Kidney (tissue), 14 donors: Measurements from ENCODE around the gene PRKCZ. TPM values are rescaled to one million over a fixed set of nuclear protein-coding genes. Genes with fewer than 3 reads are reported as not detected.

ENCODE experiments used
- DNase-seq, 5 donors: peaks; one replicate each; pipeline ENCODE4 v3.0.0-alpha.2; 2013 to 2020
- FAIRE-seq: peaks from 2 replicates; lab custom pipeline; 2012; peaks lifted over from hg19 to GRCh38; lab: Jason Lieb, UNC
- H3K27ac ChIP-seq, 2 donors: one replicate each; pipeline ENCODE4 v1.7.0; 2013; ENCODE audit warnings: low read depth in 2 of 2, low read length in 2 of 2, inconsistent platforms in 1 of 2
- H3K27me3 ChIP-seq: one replicate; pipeline ENCODE4 v1.7.1; 2013; ENCODE audit warnings: low read length, inconsistent platforms; ENCODE audit not compliant: control insufficient read depth, insufficient read depth
- H3K36me3 ChIP-seq, 3 donors: one replicate each; pipeline versions ENCODE4 v1.7.0 to v1.7.1; 2013; ENCODE audit warnings: low read length in 3 of 3, control low read depth in 1 of 3, inconsistent platforms in 1 of 3; ENCODE audit not compliant: insufficient read depth in 3 of 3, control insufficient read depth in 2 of 3
- H3K4me1 ChIP-seq, 3 donors: one replicate each; pipeline versions ENCODE4 v1.7.0 to v1.7.1; 2013; ENCODE audit warnings: low read length in 3 of 3, inconsistent platforms in 1 of 3, low read depth in 1 of 3; ENCODE audit not compliant: control insufficient read depth in 2 of 3, insufficient read depth in 2 of 3
- H3K4me3 ChIP-seq, 3 donors: one replicate each; pipeline versions ENCODE4 v1.7.0 to v1.8.1; 2013; ENCODE audit warnings: low read length in 3 of 3, control low read depth in 1 of 3, inconsistent platforms in 1 of 3
- H3K9ac ChIP-seq, 3 donors: one replicate each; pipeline versions ENCODE4 v1.7.0 to v1.7.1; 2013; ENCODE audit warnings: low read length in 3 of 3, control low read depth in 1 of 3, inconsistent platforms in 1 of 3
- H3K9me3 ChIP-seq, 3 donors: one replicate each; pipeline versions ENCODE4 v1.7.0 to v1.7.1; 2013; ENCODE audit warnings: low read length in 3 of 3, control low read depth in 1 of 3, inconsistent platforms in 1 of 3; ENCODE audit not compliant: control insufficient read depth in 2 of 3, insufficient read depth in 1 of 3
- CTCF ChIP-seq: IDR thresholded peaks from 3 replicates; pipeline ENCODE4 v1.5.1; 2012; ENCODE audit warnings: mild to moderate bottlenecking, moderate library complexity, borderline replicate concordance; ENCODE audit not compliant: insufficient read depth; ENCODE audit errors: extremely low read depth
- intact Hi-C: fragments of 100-400 bp; cut with DNase I; formaldehyde crosslinking; loops from one replicate; pipeline ENCODE4 v1.11.1; 2022
- polyA plus RNA-seq: library from polyadenylated mRNA; stranded (reverse); fragments of 350-450 nt; fragmentation: Illumina TruSeq; extraction: RNeasy Lipid Tissue Mini Kit (QIAGEN cat#74804); gene quantifications from one replicate; pipeline ENCODE4 v1.2.3, GENCODE V29; 2014; ENCODE audit warnings: low read depth, low replicate concordance; ENCODE audit not compliant: insufficient read depth
- total RNA-seq: library from RNA; stranded (reverse); fragmentation: NEBNext Ultra II Directional; extraction: Animal tissue kit (Norgen Biotek cat#: 25700); gene quantifications from one replicate; pipeline ENCODE4 v1.2.1, GENCODE V29; 2021
- donor health status: control.
- donor health status: control.
- donor health status: control.
- donor health status: control.
- donor health status: control.
- donor health status: DM: yes; HTN: yes; CAD: no.
- donor health status: Normal renal cell carcinoma (clear cell type).

The PRKCZ gene
- total and polyA plus RNA-seq, 2 donors from 2014 or later, result 24.7 to 42.4 TPM

- no peaks in the 10 kb centered on the region for H3K9me3 ChIP-seq
- DNase-seq (peak in 1 of 5 donors; percentile 72), FAIRE-seq (no peak)
- no peaks in the 10 kb centered on the region for H3K4me1 ChIP-seq
- no peak overlapping the region for H3K9ac ChIP-seq
- no peak overlapping the region for H3K27ac ChIP-seq
- no peak overlapping the region for H3K4me3 ChIP-seq
- H3K36me3 ChIP-seq, result peaks cover 0 to 5% (median 0%) of the 10 kb centered on the region in 3 donors
- no peak for TF ChIP-seq CTCF
- intact Hi-C loops, result no loop called here
- H3K27me3 ChIP-seq, result no peaks in the 10 kb centered on the region
Measured at GRCh38 chr1:2169200-2169836, 119.1 kb downstream of the PRKCZ start.

DNA sequence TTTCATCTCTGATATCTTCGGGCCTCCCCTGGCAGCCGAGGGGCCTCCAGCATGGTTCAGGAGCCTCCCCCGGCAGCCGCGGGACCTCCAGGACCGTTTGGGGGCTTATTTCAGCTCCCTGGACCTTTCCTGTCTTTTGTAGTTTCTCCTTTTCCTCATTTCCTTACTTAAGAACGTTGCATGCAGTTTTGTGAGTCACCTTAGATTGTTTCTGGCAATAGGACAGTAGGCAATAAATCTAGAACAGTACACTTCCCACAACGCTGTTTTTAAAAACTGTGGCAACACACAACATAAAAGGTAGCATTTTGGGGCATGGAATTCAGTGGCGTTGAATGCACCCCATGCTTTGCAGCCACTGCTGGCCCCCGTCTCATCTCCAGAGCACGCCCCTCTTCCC lies 120.0 kb downstream of the PRKCZ start:
- no peaks in the 10 kb centered on the region for H3K9me3 ChIP-seq
- intact Hi-C loops, result no loop called here
- H3K27ac ChIP-seq, result no peak overlapping the region
- H3K27me3 ChIP-seq, result no peaks in the 10 kb centered on the region
- no peaks in the 10 kb centered on the region for H3K4me1 ChIP-seq
- DNase-seq, result no peak
- no peak overlapping the region for H3K4me3 ChIP-seq
- peaks cover 0 to 5% (median 0%) of the 10 kb centered on the region in 3 donors for H3K36me3 ChIP-seq
- H3K9ac ChIP-seq, result no peak overlapping the region
- TF ChIP-seq CTCF, result no peak
- FAIRE-seq, result no peak

DNA sequence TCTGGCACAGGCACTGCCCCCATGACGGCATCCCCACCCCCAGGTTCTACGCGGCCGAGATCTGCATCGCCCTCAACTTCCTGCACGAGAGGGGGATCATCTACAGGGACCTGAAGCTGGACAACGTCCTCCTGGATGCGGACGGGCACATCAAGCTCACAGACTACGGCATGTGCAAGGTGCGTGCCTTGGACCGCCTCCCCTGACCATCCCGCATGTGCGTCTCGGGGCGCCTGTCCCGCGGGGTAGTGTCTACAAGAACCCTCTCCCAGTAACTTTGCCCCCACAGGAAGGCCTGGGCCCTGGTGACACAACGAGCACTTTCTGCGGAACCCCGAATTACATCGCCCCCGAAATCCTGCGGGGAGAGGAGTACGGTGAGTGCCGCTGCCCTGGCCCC lies 121.8 kb downstream of the PRKCZ start:
- H3K4me1 ChIP-seq, result no peaks in the 10 kb centered on the region
- H3K27ac ChIP-seq, result no peak overlapping the region
- DNase-seq (no peak), FAIRE-seq (no peak)
- intact Hi-C loops, result no loop called here
- H3K9ac ChIP-seq, result no peak overlapping the region
- H3K36me3 ChIP-seq, result peaks cover 0 to 5% (median 2%) of the 10 kb centered on the region in 3 donors
- no peaks in the 10 kb centered on the region for H3K27me3 ChIP-seq
- no peak for TF ChIP-seq CTCF
- H3K9me3 ChIP-seq, result no peaks in the 10 kb centered on the region
- no peak overlapping the region for H3K4me3 ChIP-seq
